HepG2 (cell line): Measurements from ENCODE around the gene VCP. TPM values are rescaled to one million over a fixed set of nuclear protein-coding genes. Genes with fewer than 3 reads are reported as not detected.

Source experiments
- CCDC6 ChIP-seq: sonication (generic); formaldehyde crosslinking; IDR thresholded peaks from 2 replicates; pipeline ENCODE4 v1.8.1; 2022; ENCODE audit warnings: mild to moderate bottlenecking, missing genetic modification reagents, moderate library complexity
- DZIP1 ChIP-seq: sonication (generic); formaldehyde crosslinking; IDR thresholded peaks from 2 replicates; pipeline ENCODE4 v1.5.0; 2020; ENCODE audit warnings: mild to moderate bottlenecking, missing genetic modification reagents
- GMEB2 ChIP-seq: IDR thresholded peaks from 2 replicates; pipeline ENCODE4 v1.6.1; 2016; ENCODE audit warnings: missing biosample characterization, missing genetic modification reagents, low read depth
- HBP1 ChIP-seq: IDR thresholded peaks from 2 replicates; pipeline ENCODE4 v1.6.1; 2016; ENCODE audit warnings: low read depth, control low read depth
- HES4 ChIP-seq: sonication (generic); formaldehyde crosslinking; IDR thresholded peaks from 2 replicates; pipeline ENCODE4 v1.9.0; 2021; ENCODE audit warnings: mild to moderate bottlenecking, missing genetic modification reagents, borderline replicate concordance
- IKZF1 ChIP-seq: fragments of 450-650 bp; IDR thresholded peaks from 2 replicates; pipeline ENCODE4 v1.7.1; 2016
- MTF2 ChIP-seq: sonication (generic); formaldehyde crosslinking; IDR thresholded peaks from 2 replicates; pipeline ENCODE4 v1.5.0; 2020; ENCODE audit warnings: missing genetic modification reagents, borderline replicate concordance
- REXO4 ChIP-seq: sonication (generic); formaldehyde crosslinking; IDR thresholded peaks from 2 replicates; pipeline ENCODE4 v1.8.0; 2022; ENCODE audit warnings: missing genetic modification reagents, mild to moderate bottlenecking, borderline replicate concordance
- ZNF605 ChIP-seq: sonication (generic); formaldehyde crosslinking; IDR thresholded peaks from 2 replicates; pipeline ENCODE4 v1.8.0; 2022; ENCODE audit warnings: mild to moderate bottlenecking, missing genetic modification reagents
- ZNF720 ChIP-seq: sonication (generic); formaldehyde crosslinking; IDR thresholded peaks from 2 replicates; pipeline ENCODE4 v1.4.0; 2020; ENCODE audit warnings: missing genetic modification reagents
- ZNF772 ChIP-seq: sonication (generic); formaldehyde crosslinking; IDR thresholded peaks from 2 replicates; pipeline ENCODE4 v1.5.0; 2020; ENCODE audit warnings: mild to moderate bottlenecking, missing genetic modification reagents
- ZNF878 ChIP-seq: sonication (generic); formaldehyde crosslinking; IDR thresholded peaks from 2 replicates; pipeline ENCODE4 v1.8.1; 2023; ENCODE audit warnings: mild to moderate bottlenecking, missing genetic modification reagents, moderate library complexity
- polyA plus RNA-seq, 8 experiments: library from polyadenylated mRNA; depleted of rRNA in 3 of 8; stranded (reverse) in 7 of 8; unstranded in 1 of 8; fragments of >200 nt; fragmentation: Illumina TruSeq in 4 of 8; extraction: Trizol in 4 of 8; gene quantifications; 2 replicates each; pipeline versions ENCODE4 v1.2.1 to v1.2.3, GENCODE V29; 2011 to 2016; ENCODE audit warnings: low read depth in 4 of 8, missing spikeins in 1 of 8, mixed read lengths in 1 of 8; ENCODE audit not compliant: insufficient read depth in 1 of 8
- total RNA-seq, 5 experiments: library from RNA; depleted of rRNA; stranded (reverse); fragments of >200 nt; fragmentation: Illumina TruSeq; extraction: Trizol; gene quantifications; 2 replicates each; pipeline ENCODE4 v1.2.3, GENCODE V29; 2016; ENCODE audit warnings: low read depth in 1 of 5
- TF ChIP-seq, protein P1 (sequence below): sonication (generic); formaldehyde crosslinking; IDR thresholded peaks from 2 replicates; pipeline ENCODE4 v1.4.0; 2020; ENCODE audit warnings: mild to moderate bottlenecking, missing genetic modification reagents
- TF ChIP-seq, protein P2 (sequence below): sonication (generic); formaldehyde crosslinking; IDR thresholded peaks from 2 replicates; pipeline ENCODE4 v1.4.0; 2020; ENCODE audit warnings: missing genetic modification reagents, borderline replicate concordance

Gene VCP
- total and polyA plus RNA-seq, 2 of the 13 experiments (the other 11 are each of a cell fraction or from before 2014, with no cell fraction given) = 143 to 391 TPM

- no peak; the same call in 1 of the 2 replicates for TF ChIP-seq HBP1 (CRISPR knock-in tag)
- peak; percentile 30; the same call in 1 of the 2 replicates for TF ChIP-seq CCDC6 (CRISPR knock-in tag)
- no peak for TF ChIP-seq DZIP1 (CRISPR knock-in tag)
- peak; percentile 84; the same call in 1 of the 2 replicates for TF ChIP-seq ZNF878 (CRISPR knock-in tag)
- no peak for TF ChIP-seq GMEB2 (CRISPR knock-in tag)
- TF ChIP-seq MTF2 (CRISPR knock-in tag) = 0 out of 2 replicates have a peak, but pooled peaks have one; percentile 51
- TF ChIP-seq, protein P1, sequence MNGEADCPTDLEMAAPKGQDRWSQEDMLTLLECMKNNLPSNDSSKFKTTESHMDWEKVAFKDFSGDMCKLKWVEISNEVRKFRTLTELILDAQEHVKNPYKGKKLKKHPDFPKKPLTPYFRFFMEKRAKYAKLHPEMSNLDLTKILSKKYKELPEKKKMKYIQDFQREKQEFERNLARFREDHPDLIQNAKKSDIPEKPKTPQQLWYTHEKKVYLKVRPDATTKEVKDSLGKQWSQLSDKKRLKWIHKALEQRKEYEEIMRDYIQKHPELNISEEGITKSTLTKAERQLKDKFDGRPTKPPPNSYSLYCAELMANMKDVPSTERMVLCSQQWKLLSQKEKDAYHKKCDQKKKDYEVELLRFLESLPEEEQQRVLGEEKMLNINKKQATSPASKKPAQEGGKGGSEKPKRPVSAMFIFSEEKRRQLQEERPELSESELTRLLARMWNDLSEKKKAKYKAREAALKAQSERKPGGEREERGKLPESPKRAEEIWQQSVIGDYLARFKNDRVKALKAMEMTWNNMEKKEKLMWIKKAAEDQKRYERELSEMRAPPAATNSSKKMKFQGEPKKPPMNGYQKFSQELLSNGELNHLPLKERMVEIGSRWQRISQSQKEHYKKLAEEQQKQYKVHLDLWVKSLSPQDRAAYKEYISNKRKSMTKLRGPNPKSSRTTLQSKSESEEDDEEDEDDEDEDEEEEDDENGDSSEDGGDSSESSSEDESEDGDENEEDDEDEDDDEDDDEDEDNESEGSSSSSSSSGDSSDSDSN (CRISPR knock-in tag) = peak; percentile 53
- TF ChIP-seq IKZF1 = no peak
- TF ChIP-seq, protein P2, sequence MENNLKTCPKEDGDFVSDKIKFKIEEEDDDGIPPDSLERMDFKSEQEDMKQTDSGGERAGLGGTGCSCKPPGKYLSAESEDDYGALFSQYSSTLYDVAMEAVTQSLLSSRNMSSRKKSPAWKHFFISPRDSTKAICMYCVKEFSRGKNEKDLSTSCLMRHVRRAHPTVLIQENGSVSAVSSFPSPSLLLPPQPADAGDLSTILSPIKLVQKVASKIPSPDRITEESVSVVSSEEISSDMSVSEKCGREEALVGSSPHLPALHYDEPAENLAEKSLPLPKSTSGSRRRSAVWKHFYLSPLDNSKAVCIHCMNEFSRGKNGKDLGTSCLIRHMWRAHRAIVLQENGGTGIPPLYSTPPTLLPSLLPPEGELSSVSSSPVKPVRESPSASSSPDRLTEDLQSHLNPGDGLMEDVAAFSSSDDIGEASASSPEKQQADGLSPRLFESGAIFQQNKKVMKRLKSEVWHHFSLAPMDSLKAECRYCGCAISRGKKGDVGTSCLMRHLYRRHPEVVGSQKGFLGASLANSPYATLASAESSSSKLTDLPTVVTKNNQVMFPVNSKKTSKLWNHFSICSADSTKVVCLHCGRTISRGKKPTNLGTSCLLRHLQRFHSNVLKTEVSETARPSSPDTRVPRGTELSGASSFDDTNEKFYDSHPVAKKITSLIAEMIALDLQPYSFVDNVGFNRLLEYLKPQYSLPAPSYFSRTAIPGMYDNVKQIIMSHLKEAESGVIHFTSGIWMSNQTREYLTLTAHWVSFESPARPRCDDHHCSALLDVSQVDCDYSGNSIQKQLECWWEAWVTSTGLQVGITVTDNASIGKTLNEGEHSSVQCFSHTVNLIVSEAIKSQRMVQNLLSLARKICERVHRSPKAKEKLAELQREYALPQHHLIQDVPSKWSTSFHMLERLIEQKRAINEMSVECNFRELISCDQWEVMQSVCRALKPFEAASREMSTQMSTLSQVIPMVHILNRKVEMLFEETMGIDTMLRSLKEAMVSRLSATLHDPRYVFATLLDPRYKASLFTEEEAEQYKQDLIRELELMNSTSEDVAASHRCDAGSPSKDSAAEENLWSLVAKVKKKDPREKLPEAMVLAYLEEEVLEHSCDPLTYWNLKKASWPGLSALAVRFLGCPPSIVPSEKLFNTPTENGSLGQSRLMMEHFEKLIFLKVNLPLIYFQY (CRISPR knock-in tag) = no peak
- no peak; the same call in 1 of the 2 replicates for TF ChIP-seq ZNF772 (CRISPR knock-in tag)
- TF ChIP-seq ZNF720 (CRISPR knock-in tag) = no peak
- no peak for TF ChIP-seq REXO4 (CRISPR knock-in tag)
- TF ChIP-seq ZNF605 (CRISPR knock-in tag) = peak; percentile 85
- peak; percentile 43; the same call in 1 of the 2 replicates for TF ChIP-seq HES4 (CRISPR knock-in tag)
Measured at GRCh38 chr9:35079426-35080341, 7.3 kb upstream of the VCP start, which contains the start of gene FANCG (continued).
